Gastroesophageal sphincter (tissue), 4 donors: ENCODE measurements around the gene FAM161B. TPM values are rescaled to one million over a fixed set of nuclear protein-coding genes. Genes with fewer than 3 reads are reported as not detected.
A peak's percentile ranks its signal among the peaks of the same experiment; 100 is the strongest.

Source experiments
- ATAC-seq: fragments of 150-250 bp; one replicate; pipeline ENCODE4 v1.9.1; 2016; ENCODE audit warnings: mild to moderate bottlenecking, moderate library complexity
- H3K27ac ChIP-seq, 4 donors: fragments of 200-600 bp; sonication (generic) in 3 of 4; 1 replicate in 3 of 4; 2 replicates in 1 of 4; pipeline ENCODE4 v1.5.1; 2016 to 2019
- H3K27me3 ChIP-seq: fragments of 200-600 bp; sonication (generic); one replicate; pipeline ENCODE4 v1.5.1; 2019
- H3K36me3 ChIP-seq, 2 donors: fragments of 200-600 bp; sonication (generic); one replicate each; pipeline ENCODE4 v1.5.1; 2019; ENCODE audit warnings: control low read depth in 1 of 2
- H3K4me1 ChIP-seq, 3 donors: fragments of 200-600 bp; sonication (generic); 1 replicate in 2 of 3; 2 replicates in 1 of 3; pipeline ENCODE4 v1.5.1; 2016 to 2019; ENCODE audit warnings: control low read depth in 2 of 3
- H3K4me3 ChIP-seq, 2 donors: fragments of 200-600 bp; sonication (generic); one replicate each; pipeline ENCODE4 v1.5.1; 2019; ENCODE audit warnings: mild to moderate bottlenecking in 1 of 2, moderate library complexity in 1 of 2
- H3K9me3 ChIP-seq, 3 donors: fragments of 200-600 bp; sonication (generic); one replicate each; pipeline ENCODE4 v1.5.1; 2017 to 2019; ENCODE audit warnings: control low read depth in 2 of 3
- EP300 ChIP-seq: sonication (generic); formaldehyde crosslinking; IDR thresholded peaks from one replicate; pipeline ENCODE4 v1.6.1; 2017; ENCODE audit warnings: antibody characterized with exemption, mild to moderate bottlenecking
- POLR2A ChIP-seq, 2 donors: fragments of 450-650 bp; IDR thresholded peaks; one replicate each; pipeline ENCODE4 v1.6.1; 2017; ENCODE audit warnings: antibody characterized with exemption in 2 of 2, mild to moderate bottlenecking in 2 of 2, moderate library complexity in 1 of 2
- POLR2AphosphoS5 ChIP-seq: sonication (generic); formaldehyde crosslinking; IDR thresholded peaks from one replicate; pipeline ENCODE4 v1.6.1; 2017; ENCODE audit warnings: antibody characterized with exemption
- WGBS, 2 donors: methylation state at CpG; one replicate each; pipeline ENCODE4 v1.1.5; 2018; ENCODE audit warnings: low coverage in 1 of 2; 5-methylcytosine and 5-hydroxymethylcytosine counted together
- total RNA-seq, 4 donors: library from RNA; depleted of rRNA; stranded (reverse); fragments of >200 nt; gene quantifications; one replicate each; pipeline ENCODE4 v1.1.0, GENCODE V29; 2016
- TF ChIP-seq, protein P1 (sequence below), 4 experiments: fragments of 200-600 bp in 2 of 4; fragments of 450-650 bp in 2 of 4; sonication (generic) in 1 of 4; IDR thresholded peaks; one replicate each; pipeline ENCODE4 v1.5.1; 2017 to 2019; ENCODE audit warnings: antibody characterized with exemption in 4 of 4, mild to moderate bottlenecking in 2 of 4, moderate library complexity in 2 of 4

Gene FAM161B
- total RNA-seq, 4 donors from 2014 or later, result 3.4 to 6.2 (median 4.0) TPM

DNA sequence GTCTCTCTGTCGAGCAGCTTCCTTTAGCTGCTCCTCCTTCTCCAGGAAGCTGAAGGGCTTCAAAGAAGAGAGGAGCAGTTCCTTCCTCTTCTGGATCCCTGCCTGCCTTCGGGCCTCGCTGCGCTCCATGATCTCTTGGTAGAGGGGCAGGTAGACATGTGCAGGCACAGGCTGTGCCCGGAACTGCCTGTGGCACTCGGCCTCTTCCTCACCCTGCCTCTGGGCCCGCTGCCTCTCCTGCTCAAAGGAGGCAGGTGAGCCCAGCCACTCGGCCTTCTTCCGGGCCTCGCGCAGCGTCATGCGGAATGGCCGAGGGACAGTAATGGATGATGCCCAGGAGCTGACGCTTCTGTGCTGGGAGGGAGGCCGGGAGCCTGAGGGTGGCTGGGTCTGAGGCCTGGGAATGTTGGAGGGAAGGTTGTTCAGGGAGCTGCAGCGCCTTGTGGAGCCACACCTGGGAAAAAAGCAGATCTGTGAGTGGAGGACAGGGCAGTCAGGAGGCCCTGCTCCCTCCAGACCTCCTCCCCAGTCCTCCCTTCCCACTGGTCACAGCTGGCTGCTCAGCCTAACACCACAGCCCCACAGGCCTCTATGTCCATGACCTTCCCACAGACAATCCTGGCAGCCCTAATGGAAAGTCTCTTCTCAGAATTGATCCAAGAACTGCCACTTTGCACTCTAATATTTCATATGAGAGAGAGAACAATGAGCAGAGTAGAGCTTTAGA lies 5.3 kb downstream of the FAM161B start:
- ATAC-seq, result no peak

GRCh38 chr14:73943083-73943482 lies 6.8 kb downstream of the FAM161B start:
- WGBS, 2 donors, result 55 to 65% methylated on average over 4 of the region's 4 CpGs
- peak overlapping the region in 1 of 4 donors; percentile 26 for H3K27ac ChIP-seq
- TF ChIP-seq EP300 (no peak), POLR2AphosphoS5 (peak; percentile 15), POLR2A (IDR thresholded peaks at IDR 0.05) (no peak)
- TF ChIP-seq, protein P1, sequence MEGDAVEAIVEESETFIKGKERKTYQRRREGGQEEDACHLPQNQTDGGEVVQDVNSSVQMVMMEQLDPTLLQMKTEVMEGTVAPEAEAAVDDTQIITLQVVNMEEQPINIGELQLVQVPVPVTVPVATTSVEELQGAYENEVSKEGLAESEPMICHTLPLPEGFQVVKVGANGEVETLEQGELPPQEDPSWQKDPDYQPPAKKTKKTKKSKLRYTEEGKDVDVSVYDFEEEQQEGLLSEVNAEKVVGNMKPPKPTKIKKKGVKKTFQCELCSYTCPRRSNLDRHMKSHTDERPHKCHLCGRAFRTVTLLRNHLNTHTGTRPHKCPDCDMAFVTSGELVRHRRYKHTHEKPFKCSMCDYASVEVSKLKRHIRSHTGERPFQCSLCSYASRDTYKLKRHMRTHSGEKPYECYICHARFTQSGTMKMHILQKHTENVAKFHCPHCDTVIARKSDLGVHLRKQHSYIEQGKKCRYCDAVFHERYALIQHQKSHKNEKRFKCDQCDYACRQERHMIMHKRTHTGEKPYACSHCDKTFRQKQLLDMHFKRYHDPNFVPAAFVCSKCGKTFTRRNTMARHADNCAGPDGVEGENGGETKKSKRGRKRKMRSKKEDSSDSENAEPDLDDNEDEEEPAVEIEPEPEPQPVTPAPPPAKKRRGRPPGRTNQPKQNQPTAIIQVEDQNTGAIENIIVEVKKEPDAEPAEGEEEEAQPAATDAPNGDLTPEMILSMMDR (IDR thresholded peaks at IDR 0.05), result no peak
- ATAC-seq, result peak; percentile 75
- H3K9me3 ChIP-seq, result no peaks in the 10 kb centered on the region
- no peak overlapping the region for H3K4me3 ChIP-seq
- H3K27me3 ChIP-seq, result no peaks in the 10 kb centered on the region
- H3K4me1 ChIP-seq, result no peaks in the 10 kb centered on the region
- peaks cover 0 to 81% of the 10 kb centered on the region in 2 donors for H3K36me3 ChIP-seq

More for the DNA sequence above, 5.3 kb downstream of the FAM161B start:
- H3K4me3 ChIP-seq, result no peak overlapping the region
- 80% methylated on average over 1 of the region's 17 CpGs for WGBS, 2 donors
- peaks cover 0 to 68% of the 10 kb centered on the region in 2 donors for H3K36me3 ChIP-seq
- H3K27me3 ChIP-seq, result no peaks in the 10 kb centered on the region
- peaks cover 0 to 9% (median 0%) of the 10 kb centered on the region in 3 donors for H3K4me1 ChIP-seq
- H3K9me3 ChIP-seq, result no peaks in the 10 kb centered on the region
- no peak overlapping the region for H3K27ac ChIP-seq
- no peak for TF ChIP-seq POLR2A (IDR thresholded peaks at IDR 0.05)
- no peak for TF ChIP-seq POLR2AphosphoS5

- Histone ChIP-seq H3K4me1 (no peaks in the 10 kb centered on the region), H3K9me3 (no peaks in the 10 kb centered on the region), H3K27me3 (no peaks in the 10 kb centered on the region), H3K4me3 (no peak overlapping the region), H3K27ac (peak overlapping the region in 2 of 4 donors; percentile 14 to 15), H3K36me3 (peaks cover 0 to 90% of the 10 kb centered on the region in 2 donors)
- WGBS, 2 donors, result 80 to 100% methylated on average over 1 to 2 of the region's 7 CpGs
- TF ChIP-seq EP300 (no peak), POLR2A (IDR thresholded peaks at IDR 0.05) (no peak)
- ATAC-seq, result no peak
Measured at GRCh38 chr14:73942180-73942579, 7.7 kb downstream of the FAM161B start.

DNA sequence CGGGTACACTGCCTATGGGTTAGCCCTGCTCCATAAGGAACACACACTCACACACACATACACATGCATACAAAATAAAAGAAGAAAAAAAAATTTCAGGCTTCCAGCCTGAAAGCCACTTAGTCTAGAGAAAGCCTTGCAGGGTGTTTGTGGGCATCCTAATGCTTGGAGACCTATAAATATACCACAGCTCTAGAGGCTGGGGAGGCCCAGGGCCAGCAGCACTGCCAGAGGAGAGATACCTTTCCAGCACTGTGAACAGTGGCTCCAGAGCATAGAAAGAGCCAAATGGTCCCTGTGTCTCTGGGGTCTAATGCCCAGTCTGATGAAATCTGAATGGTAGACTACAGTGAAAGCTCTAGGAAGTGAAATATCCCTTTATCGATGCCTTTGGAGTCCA lies 12.9 kb downstream of the FAM161B start:
- no peaks in the 10 kb centered on the region for H3K9me3 ChIP-seq
- TF ChIP-seq POLR2AphosphoS5, result no peak
- TF ChIP-seq POLR2A (IDR thresholded peaks at IDR 0.05), result no peak
- TF ChIP-seq, protein P1 (IDR thresholded peaks at IDR 0.05), result no peak
- TF ChIP-seq EP300, result no peak
- no peaks in the 10 kb centered on the region for H3K4me1 ChIP-seq
- H3K27ac ChIP-seq, result no peak overlapping the region
- peaks cover 0 to 96% of the 10 kb centered on the region in 2 donors for H3K36me3 ChIP-seq
- H3K27me3 ChIP-seq, result no peaks in the 10 kb centered on the region
- no peak overlapping the region for H3K4me3 ChIP-seq
- no peak for ATAC-seq
- 92 to 100% methylated on average over 1 of the region's 2 CpGs for WGBS, 2 donors

DNA sequence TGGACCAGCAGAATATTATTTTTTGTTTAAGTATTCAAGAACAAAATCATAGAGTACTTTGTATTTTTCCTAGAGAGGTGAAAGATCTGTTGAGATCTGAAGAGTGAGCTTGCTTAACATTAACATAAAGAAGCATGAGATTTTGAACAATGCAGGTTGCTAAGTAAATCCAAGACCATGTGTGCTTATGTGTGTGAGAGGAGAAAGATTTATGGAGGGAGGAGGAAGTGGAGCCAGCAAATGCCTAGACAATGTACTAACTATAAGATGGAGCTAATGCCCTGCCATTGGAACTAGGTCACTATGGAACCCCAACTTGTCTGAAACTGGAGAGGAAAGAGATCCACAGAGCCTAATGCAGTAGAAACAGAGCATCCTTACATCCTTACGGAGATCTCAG lies 13.3 kb downstream of the FAM161B start:
- Histone ChIP-seq H3K9me3 (no peaks in the 10 kb centered on the region), H3K27me3 (no peaks in the 10 kb centered on the region), H3K4me3 (no peak overlapping the region), H3K36me3 (peaks cover 2 to 96% of the 10 kb centered on the region in 2 donors), H3K4me1 (no peaks in the 10 kb centered on the region), H3K27ac (no peak overlapping the region)
- 71% methylated on average over 1 of the region's 1 CpG; no CpG with 5 or more reads in 1 of the 2 donors for WGBS, 2 donors
- TF ChIP-seq POLR2A (IDR thresholded peaks at IDR 0.05), result no peak
- TF ChIP-seq, protein P1 (IDR thresholded peaks at IDR 0.05), result no peak
- no peak for TF ChIP-seq POLR2AphosphoS5
- TF ChIP-seq EP300, result no peak
- no peak for ATAC-seq

DNA sequence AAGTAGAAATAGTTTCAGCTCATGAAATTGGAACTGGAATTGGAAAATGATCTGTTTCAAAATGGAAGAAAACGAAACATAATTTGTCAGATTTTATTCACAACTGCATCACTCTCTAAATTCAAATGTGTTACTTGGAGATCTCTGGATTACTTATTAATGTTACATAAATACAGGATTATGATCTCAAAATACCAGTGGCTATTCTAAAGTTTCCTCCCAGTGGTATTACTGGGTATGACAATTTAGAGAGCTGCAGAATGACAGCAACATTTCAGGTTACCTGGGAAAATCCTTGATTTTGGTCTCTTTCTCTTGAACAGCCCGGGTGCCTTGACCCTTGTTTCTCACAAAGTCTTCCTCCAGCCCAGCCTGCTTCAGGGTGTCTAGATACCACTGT lies 14.2 kb downstream of the FAM161B start:
- Histone ChIP-seq H3K4me3 (no peak overlapping the region), H3K9me3 (no peaks in the 10 kb centered on the region), H3K36me3 (peaks cover 8 to 98% of the 10 kb centered on the region in 2 donors), H3K27ac (no peak overlapping the region), H3K27me3 (no peaks in the 10 kb centered on the region), H3K4me1 (no peaks in the 10 kb centered on the region)
- no peak for TF ChIP-seq EP300
- no peak for TF ChIP-seq POLR2AphosphoS5
- TF ChIP-seq POLR2A (IDR thresholded peaks at IDR 0.05), result no peak
- TF ChIP-seq, protein P1 (IDR thresholded peaks at IDR 0.05), result peak in 1 of 4 experiments; percentile 28
- ATAC-seq, result no peak
- WGBS, 2 donors, result 75 to 83% methylated on average over 2 of the region's 2 CpGs
